ENCODE results near the gene TULP4.

Gene TULP4

GRCh38 chr6:158312165-158312564, at the start of gene TULP4:
TSS of gene TULP4 (plus strand) at chr6:158312465. CDS start at chr6:158314017, 1,552 bp downstream.
- DNase-seq (ENCODE audit: low spot score) = no peak

DNA sequence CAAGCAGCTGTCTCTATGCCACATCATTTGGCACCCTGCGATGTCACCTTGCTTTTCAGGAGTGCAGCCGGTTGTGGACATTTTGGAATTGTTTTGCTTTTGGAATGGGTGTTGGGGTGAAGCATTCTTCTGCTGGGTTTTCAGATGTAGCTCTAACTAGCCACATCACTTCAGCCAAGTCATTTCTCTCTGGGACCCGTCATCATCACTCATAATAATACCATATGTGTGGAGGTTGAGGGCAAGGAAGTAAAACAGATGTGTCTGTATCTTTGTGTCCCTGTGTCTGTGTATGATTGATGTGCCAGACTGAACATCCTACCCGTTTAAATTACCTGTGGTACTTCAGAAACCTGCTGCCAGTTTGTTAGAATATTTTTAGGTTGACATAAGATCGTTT, 49.5 kb upstream of the TULP4 start:
- DNase-seq (ENCODE audit: low spot score) = no peak

DNA sequence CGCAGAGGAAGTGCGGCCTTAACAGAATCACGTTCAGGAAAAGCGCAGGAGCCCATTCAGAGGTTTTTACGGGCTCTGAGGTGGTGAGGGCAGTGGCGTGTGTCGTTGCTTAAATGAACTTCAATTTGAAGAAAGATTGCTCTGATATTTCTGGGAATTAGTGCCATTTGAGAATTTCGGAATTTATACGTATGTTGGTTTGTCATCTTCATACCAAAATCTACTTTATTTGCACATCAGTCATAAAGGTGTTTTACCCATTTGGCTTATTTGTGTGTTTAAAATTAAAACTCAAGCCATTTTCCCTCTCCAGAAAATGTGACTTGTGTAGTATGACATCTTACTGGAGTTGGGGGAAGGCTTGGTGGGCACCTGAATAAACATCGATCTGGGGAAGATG, 48.1 kb upstream of the TULP4 start:
- DNase-seq (ENCODE audit: low spot score) = no peak

GRCh38 chr6:158266131-158266530, 46.1 kb upstream of the TULP4 start:
- no peak for DNase-seq (ENCODE audit: low spot score)

GRCh38 chr6:158268361-158269147, 43.7 kb upstream of the TULP4 start:
- no peak for DNase-seq (ENCODE audit: low spot score)

- no peak for DNase-seq (ENCODE audit: low spot score)
These were observed 42.6 kb upstream of the TULP4 start for GRCh38 chr6:158269657-158270056.

DNA sequence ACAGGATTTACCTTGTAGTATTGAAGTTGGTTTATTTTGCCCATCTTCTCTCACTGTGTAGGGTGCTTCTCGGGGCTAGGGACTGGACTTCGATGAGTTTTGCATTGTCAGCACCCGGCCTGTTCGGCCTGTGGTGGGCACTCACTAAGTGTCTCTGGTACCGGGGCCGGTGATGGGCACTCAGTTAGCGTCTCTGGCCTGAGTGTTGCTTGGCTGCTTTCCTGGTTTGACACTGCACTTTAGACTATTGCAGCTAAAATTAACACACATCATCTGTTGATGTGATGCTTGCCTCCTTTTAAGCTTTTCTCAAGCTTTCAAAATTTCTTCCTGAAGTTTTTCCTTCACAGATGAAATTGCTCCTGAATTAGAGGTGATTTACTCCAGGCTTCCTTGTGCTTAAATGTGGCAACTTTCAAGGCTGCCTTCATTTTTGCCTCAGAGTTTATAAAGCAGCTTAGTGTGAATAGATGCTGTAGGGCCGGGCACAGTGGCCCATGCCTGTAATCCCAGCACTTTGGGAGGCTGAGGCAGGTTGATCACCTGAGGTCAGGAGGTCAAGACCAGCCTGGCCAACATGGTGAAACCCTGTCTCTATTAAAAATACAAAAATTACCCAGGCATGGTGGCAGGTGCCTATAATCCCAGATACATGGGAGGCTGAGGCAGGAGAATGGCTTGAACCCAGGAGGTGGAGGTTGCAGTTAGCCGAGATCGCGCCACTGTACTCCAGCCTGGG, 41.7 kb upstream of the TULP4 start:
- DNase-seq (ENCODE audit: low spot score) = no peak

GRCh38 chr6:158272324-158272723, 39.9 kb upstream of the TULP4 start:
- DNase-seq (ENCODE audit: low spot score) = no peak

DNA sequence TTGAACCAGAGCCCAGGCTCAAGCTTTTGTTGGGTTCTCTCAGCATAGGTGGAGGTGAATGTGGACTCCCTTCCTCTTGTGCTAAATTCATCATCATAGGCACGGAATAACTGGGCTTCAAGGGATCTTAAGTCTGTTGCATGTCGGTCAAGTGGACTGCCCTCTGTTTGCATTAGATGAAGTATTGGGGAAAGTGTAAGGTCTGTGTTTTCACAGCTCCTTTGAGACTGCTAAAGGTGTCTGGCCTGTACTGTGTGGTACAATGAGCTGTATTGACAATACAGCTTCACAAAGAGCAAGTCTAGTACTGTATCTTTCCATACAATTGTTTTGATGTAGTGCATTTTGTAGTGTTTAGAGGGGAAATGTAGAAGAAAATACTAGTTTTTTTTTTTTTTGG, 34.3 kb upstream of the TULP4 start:
- DNase-seq (ENCODE audit: low spot score) = no peak

DNA sequence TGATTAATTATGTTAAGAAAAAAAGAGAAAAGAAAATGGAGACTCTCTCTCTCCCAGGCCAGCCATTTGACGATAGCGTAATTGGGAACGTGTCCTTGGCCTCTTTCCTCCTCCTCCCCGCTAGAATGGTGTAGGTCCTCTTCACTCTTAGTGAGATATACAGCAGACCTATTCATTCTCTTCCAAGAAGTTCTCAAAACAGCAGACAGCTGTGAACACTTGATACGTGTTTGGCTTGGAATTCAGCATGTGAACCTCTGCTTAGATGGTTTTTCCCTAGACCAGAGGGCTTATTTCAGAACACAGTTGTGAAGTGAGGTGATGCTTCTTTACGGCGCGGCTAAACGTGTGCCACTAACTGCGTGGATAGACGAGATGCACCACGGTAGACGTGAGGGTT, 32.6 kb upstream of the TULP4 start:
- DNase-seq (ENCODE audit: low spot score) = no peak

- DNase-seq (ENCODE audit: low spot score) = no peak
These were observed 28.8 kb upstream of the TULP4 start for GRCh38 chr6:158283304-158283980.

- no peak for DNase-seq (ENCODE audit: low spot score)
These were observed 28.0 kb upstream of the TULP4 start for GRCh38 chr6:158284007-158284875.

GRCh38 chr6:158284876-158285655, 27.2 kb upstream of the TULP4 start:
- DNase-seq (ENCODE audit: low spot score) = no peak

- DNase-seq (ENCODE audit: low spot score) = no peak
These were observed 26.6 kb upstream of the TULP4 start for GRCh38 chr6:158285656-158286021.

GRCh38 chr6:158286413-158286812, 25.9 kb upstream of the TULP4 start:
- DNase-seq (ENCODE audit: low spot score) = no peak

- DNase-seq (ENCODE audit: low spot score) = peak; percentile 30
These were observed 25.2 kb upstream of the TULP4 start for GRCh38 chr6:158287047-158287446.

DNA sequence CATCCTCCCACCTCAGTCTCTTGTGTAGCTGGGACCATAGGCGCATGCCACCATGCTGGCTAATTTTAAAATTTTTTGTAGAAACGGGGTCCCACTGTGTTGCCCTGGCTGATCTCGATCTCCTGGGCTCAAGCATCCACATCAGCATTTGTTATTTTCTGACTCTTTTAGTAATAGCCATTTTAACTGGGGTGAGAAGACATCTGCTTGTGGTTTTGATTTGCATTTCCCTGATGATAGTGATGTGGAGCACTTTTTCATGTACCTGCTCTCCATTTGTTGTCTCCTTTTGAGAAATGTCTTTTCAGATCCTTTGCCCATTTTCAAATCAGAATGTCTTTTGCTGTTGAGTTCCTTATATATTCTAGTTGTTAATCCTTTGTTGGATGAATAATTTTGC, 22.2 kb upstream of the TULP4 start:
- no peak for DNase-seq (ENCODE audit: low spot score)

DNA sequence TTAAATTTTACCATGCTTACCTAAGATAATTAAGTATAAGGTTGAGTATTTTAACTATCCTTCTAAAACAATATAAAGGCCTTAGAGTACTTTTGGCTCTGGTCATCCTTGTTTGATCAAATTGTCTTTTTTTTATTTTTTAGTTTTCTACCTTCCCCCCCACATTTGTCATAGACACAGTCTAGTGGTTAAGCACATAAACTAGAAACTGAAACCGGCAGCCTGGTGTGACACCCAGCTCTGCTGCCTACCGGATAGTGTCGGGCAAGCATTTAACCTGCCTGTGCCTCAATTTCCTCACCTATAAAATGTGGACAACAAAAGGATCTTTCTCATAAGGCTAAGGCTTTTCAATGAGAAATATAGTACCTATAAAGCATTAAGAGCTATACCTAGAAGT, 21.6 kb upstream of the TULP4 start:
- no peak for DNase-seq (ENCODE audit: low spot score)

- DNase-seq (ENCODE audit: low spot score) = no peak
These were observed 20.2 kb upstream of the TULP4 start for GRCh38 chr6:158292016-158292415.

DNA sequence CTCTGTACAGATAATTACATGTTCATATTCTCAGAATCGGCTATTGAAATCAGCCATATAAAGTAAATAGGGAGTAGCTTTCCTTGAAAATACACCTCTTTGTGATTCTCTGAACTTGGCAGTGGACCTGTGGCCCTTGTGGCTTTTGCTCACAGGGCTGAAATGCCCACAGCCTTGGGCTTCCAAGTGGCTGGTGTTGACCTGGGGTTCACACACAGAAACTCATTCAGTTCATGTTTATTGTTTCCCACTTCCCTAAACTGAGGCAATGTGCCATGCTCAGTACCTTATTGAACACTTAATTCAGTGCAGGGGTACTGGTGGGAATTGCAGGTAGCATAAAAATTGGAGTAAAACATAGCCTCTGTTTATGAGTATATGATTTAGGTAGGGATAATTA, 19.1 kb upstream of the TULP4 start:
- no peak for DNase-seq (ENCODE audit: low spot score)
